BJ (cell line): Measurements from ENCODE around the gene SGK1. TPM values are rescaled to one million over a fixed set of nuclear protein-coding genes. Genes with fewer than 3 reads are reported as not detected.

ENCODE experiments used
- CTCF ChIA-PET: fragments of 350-600 bp; formaldehyde crosslinking; extraction: SDS; loops from one replicate; lab custom pipeline; 2021; ENCODE audit warnings: antibody characterized with exemption, inconsistent platforms; lab: Yijun Ruan, JAX
- POLR2A ChIA-PET: fragments of 300-600 bp; sonication (Branson Sonifier 250); formaldehyde crosslinking; extraction: SDS; loops from one replicate; lab custom pipeline; 2021; ENCODE audit warnings: antibody characterized with exemption; lab: Charles Lee
- DNase-seq: peaks from one replicate; pipeline ENCODE4 v3.0.0-alpha.2; 2011; ENCODE audit warnings: low read depth
- H3K27me3 ChIP-seq: 2 replicates; pipeline ENCODE4 v1.6.0; 2011; ENCODE audit warnings: low read length; ENCODE audit not compliant: control insufficient read depth, insufficient read depth
- H3K36me3 ChIP-seq: 2 replicates; pipeline ENCODE4 v1.5.1; 2011; ENCODE audit warnings: low read length; ENCODE audit not compliant: control insufficient read depth, insufficient read depth
- H3K4me3 ChIP-seq: 2 replicates; pipeline ENCODE4 v1.5.1; 2011; ENCODE audit warnings: low read depth, mild to moderate bottlenecking, control low read depth, low read length
- polyA plus RNA-seq: library from polyadenylated mRNA; depleted of rRNA; stranded (reverse); fragments of >200 nt; gene quantifications from 2 replicates; pipeline ENCODE4 v1.2.3, GENCODE V29; 2011
- small RNA-seq: library from RNA; depleted of rRNA; stranded (forward); fragments of <200 nt; gene quantifications from one replicate; pipeline ENCODE3, GENCODE V24; 2012; ENCODE audit warnings: low replicate concordance, low read depth; ENCODE audit not compliant: insufficient read length
- TF ChIP-seq, protein P1 (sequence below): IDR thresholded peaks from 2 replicates; pipeline ENCODE4 v1.5.1; 2011; ENCODE audit warnings: low read depth, mild to moderate bottlenecking, control low read depth, inconsistent platforms, low read length, moderate library complexity; ENCODE audit not compliant: insufficient read depth

The SGK1 gene
- polyA plus RNA-seq, 1 experiment, result 179 TPM

DNA sequence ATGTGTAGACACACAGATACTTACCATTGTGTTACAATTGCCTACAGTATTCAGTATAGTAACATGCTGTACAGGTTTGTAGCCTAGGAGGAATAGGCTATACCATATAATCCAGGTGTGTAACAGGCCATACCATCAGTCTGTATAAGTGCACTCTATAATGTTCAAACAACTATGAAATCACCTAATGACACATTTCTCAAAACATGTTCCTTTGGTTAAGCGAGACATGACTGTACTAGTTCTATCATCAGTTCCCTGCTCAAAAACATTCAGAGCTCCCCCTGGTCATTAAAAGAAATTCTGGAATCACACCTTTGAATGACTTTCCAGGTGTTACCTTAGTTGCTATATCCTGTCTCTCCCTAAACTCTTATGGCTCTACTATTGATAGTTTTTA, 195.1 kb downstream of the SGK1 start:
- Histone ChIP-seq H3K4me3 (no peak overlapping the region), H3K36me3 (no peaks in the 10 kb centered on the region), H3K27me3 (no peaks in the 10 kb centered on the region)
- TF ChIP-seq, protein P1, sequence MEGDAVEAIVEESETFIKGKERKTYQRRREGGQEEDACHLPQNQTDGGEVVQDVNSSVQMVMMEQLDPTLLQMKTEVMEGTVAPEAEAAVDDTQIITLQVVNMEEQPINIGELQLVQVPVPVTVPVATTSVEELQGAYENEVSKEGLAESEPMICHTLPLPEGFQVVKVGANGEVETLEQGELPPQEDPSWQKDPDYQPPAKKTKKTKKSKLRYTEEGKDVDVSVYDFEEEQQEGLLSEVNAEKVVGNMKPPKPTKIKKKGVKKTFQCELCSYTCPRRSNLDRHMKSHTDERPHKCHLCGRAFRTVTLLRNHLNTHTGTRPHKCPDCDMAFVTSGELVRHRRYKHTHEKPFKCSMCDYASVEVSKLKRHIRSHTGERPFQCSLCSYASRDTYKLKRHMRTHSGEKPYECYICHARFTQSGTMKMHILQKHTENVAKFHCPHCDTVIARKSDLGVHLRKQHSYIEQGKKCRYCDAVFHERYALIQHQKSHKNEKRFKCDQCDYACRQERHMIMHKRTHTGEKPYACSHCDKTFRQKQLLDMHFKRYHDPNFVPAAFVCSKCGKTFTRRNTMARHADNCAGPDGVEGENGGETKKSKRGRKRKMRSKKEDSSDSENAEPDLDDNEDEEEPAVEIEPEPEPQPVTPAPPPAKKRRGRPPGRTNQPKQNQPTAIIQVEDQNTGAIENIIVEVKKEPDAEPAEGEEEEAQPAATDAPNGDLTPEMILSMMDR, result no peak
- ChIA-PET POLR2A (no interaction called here), CTCF (interaction anchor here (0.6 to 7.1 kb wide), 17 partner anchors 8 to 825 kb away, joined by 3 to 61 read pairs (median 7); no protein-coding TSS in a partner anchor)
- no peak for DNase-seq

GRCh38 chr6:134119486-134119885, 198.4 kb downstream of the SGK1 start:
- Histone ChIP-seq H3K27me3 (peaks cover 2% of the 10 kb centered on the region; the same call in 1 of the 2 replicates), H3K4me3 (no peak overlapping the region), H3K36me3 (no peaks in the 10 kb centered on the region)
- no peak for DNase-seq
- TF ChIP-seq, protein P1, result no peak
- ChIA-PET CTCF (no interaction called here), POLR2A (no interaction called here)

Small RNAs within 50 kb of the gene (small RNA-seq; reads per million reads assigned to genes)
- gene RF00019, result not detected
- gene RN7SL408P, result not detected
- gene RNA5SP218, result not detected
- gene RPS29P32, result not detected
